ENCODE data around the gene KIF5C.

The KIF5C gene

DNA sequence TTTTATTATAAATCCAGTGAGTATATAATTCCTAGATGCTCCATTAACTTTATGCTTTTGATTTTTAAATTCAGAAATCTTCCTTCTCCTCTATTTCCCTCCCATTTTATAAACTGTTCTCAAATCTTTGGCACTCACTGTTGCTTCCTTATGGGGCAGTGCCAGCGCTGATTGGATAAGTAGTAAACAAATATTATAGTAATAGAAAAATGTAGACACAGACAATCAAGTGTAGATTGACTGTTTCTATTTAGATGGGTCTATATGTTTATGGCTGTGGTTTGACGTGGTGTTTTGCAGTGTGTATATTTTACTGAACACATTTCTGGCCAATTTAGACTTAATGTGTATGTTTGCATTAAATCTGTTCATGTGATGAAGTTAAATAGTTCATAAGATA is 200.1 kb downstream of the KIF5C start:
- H3K9me3 ChIP-seq (ENCODE audit: severe bottlenecking): no peaks in the 10 kb centered on the region
- no peaks in the 10 kb centered on the region for H3K4me1 ChIP-seq (ENCODE audit: insufficient read depth, poor library complexity, severe bottlenecking)
- no peaks in the 10 kb centered on the region for H3K36me3 ChIP-seq (ENCODE audit: low read depth)
- no peak overlapping the region for H3K4me3 ChIP-seq (ENCODE audit: severe bottlenecking)
- DNase-seq (ENCODE audit: low spot score) (no peak), ATAC-seq (ENCODE audit: low read depth) (no peak)
- TF ChIP-seq, protein P1, sequence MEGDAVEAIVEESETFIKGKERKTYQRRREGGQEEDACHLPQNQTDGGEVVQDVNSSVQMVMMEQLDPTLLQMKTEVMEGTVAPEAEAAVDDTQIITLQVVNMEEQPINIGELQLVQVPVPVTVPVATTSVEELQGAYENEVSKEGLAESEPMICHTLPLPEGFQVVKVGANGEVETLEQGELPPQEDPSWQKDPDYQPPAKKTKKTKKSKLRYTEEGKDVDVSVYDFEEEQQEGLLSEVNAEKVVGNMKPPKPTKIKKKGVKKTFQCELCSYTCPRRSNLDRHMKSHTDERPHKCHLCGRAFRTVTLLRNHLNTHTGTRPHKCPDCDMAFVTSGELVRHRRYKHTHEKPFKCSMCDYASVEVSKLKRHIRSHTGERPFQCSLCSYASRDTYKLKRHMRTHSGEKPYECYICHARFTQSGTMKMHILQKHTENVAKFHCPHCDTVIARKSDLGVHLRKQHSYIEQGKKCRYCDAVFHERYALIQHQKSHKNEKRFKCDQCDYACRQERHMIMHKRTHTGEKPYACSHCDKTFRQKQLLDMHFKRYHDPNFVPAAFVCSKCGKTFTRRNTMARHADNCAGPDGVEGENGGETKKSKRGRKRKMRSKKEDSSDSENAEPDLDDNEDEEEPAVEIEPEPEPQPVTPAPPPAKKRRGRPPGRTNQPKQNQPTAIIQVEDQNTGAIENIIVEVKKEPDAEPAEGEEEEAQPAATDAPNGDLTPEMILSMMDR (IDR thresholded peaks at IDR 0.05; ENCODE audit: poor library complexity, severe bottlenecking): no peak
- H3K27ac ChIP-seq (ENCODE audit: poor library complexity, severe bottlenecking): no peak overlapping the region
- no peaks in the 10 kb centered on the region for H3K27me3 ChIP-seq (ENCODE audit: insufficient read depth, poor library complexity, severe bottlenecking)

DNA sequence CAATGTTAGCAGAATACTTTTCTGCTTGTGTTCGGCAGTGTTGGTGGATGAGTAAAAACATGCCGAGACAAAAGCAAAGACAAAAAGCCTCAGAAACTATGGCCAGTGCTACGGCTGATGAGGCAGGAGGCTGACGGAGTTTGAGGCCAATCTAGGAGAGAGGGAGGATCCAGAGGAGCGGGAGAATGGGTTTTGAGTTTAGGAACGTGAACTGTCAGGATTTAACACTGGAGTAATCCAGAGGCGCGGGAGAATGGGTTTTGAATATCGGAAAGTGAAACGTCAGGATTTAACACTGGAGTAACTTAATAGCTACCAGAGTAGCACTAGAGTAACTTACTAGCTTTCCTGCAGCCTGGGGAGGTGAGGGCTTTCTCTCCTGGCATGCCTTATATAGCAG is 200.8 kb downstream of the KIF5C start:
- TF ChIP-seq, protein P1 (IDR thresholded peaks at IDR 0.05; ENCODE audit: poor library complexity, severe bottlenecking): no peak
- ATAC-seq (ENCODE audit: low read depth): no peak
- no peak overlapping the region for H3K27ac ChIP-seq (ENCODE audit: poor library complexity, severe bottlenecking)
- no peaks in the 10 kb centered on the region for H3K9me3 ChIP-seq (ENCODE audit: severe bottlenecking)
- H3K27me3 ChIP-seq (ENCODE audit: insufficient read depth, poor library complexity, severe bottlenecking): no peaks in the 10 kb centered on the region
- H3K4me3 ChIP-seq (ENCODE audit: severe bottlenecking): no peak overlapping the region
- no peak for DNase-seq (ENCODE audit: low spot score)
- no peaks in the 10 kb centered on the region for H3K36me3 ChIP-seq (ENCODE audit: low read depth)
- H3K4me1 ChIP-seq (ENCODE audit: insufficient read depth, poor library complexity, severe bottlenecking): no peaks in the 10 kb centered on the region

Measured in RWPE2 (cell line).